GM21529 (cell line): ENCODE measurements around the gene LRRC25.
"Not testable (repeated sequence)": the region's sequence is repeated elsewhere in the genome, so short reads cannot be mapped to it uniquely, and the experiment has no call there.

Experiments used
- ATAC-seq: cut with Tn5 transposase; IDR thresholded peaks from one replicate; pipeline ENCODE4 v1.9.1; 2021; ENCODE audit not compliant: unreplicated experiment

LRRC25 gene

DNA sequence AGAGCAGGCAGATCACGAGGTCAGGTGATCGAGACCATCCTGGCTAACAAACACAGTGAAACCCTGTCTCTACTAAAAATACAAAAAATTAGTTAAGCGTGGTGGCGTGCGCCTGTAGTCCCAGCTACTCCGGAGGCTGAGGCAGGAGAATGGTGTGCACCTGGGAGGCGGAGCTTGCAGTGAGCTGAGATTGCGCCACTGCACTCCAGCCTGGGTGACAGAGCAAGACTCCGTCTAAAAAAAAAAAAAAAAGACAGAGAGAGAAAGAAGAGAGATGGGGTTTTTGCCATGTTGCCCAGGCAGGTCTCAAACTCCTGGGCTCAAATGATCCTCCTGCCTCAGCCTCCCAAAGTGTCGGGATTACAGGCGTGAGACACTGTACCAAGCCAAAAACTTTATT is 8.3 kb upstream of the LRRC25 start:
- not testable (repeated sequence) for ATAC-seq

DNA sequence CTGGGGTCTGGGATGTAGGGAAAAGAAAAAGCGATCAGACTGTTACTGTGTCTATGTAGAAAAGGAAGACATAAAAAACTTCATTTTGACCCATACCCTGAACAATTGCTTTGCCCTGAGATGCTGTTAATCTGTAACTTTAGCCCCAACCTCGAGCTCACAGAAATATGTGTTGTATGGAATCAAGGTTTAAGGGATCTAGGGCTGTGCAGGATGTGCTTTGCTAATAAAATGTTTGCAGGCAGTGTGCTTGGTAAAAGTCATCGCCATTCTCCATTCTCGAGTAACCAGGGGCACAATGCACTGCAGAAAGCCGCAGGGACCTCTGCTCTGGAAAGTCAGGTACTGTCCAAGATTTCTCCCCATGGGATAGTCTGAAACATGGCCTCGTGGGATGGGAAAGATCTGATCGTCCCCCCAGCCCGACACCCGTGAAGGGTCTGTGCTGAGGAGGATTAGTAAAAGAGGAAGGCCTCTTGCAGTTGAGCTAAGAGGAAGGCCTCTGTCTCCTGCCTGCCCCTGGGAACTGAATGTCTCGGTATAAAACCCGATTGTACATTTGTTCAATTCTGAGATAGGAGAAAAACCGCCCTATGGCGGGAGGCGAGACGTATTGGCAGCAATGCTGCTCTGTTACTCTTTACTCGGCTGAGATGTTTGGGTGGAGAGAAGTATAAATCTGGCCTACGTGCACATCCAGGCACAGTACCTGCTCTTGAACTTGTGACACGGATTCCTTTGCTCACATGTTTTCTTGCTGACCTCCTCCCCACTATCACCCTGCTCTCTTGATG is 5.2 kb upstream of the LRRC25 start:
- not testable (repeated sequence) for ATAC-seq

DNA sequence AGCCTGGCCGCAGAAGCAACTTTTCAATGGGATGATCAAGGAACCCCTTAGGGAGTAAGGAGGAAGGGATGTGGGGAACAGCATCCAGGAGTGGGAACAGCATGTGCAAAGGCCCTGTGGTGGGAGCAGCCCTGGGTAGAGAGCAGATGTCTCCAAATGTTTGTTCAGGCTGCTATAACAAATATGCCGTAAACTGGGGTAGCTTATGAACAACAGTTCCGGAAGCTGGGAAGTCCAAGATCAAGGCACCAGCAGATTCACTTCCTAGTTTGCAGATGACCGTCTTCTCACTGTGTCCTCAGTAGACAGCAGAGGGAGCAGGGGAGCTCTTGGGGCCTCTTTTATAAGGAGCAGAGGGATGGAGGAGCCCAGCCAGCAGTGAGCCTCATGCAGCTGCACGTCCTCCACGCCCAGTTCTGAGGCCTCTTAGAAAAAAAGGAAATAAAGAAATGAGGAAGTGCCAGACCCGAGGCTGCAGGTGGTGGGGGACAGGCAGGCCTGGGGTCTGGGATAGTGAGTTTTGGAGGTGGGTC is 4.2 kb upstream of the LRRC25 start:
- ATAC-seq: no peak

DNA sequence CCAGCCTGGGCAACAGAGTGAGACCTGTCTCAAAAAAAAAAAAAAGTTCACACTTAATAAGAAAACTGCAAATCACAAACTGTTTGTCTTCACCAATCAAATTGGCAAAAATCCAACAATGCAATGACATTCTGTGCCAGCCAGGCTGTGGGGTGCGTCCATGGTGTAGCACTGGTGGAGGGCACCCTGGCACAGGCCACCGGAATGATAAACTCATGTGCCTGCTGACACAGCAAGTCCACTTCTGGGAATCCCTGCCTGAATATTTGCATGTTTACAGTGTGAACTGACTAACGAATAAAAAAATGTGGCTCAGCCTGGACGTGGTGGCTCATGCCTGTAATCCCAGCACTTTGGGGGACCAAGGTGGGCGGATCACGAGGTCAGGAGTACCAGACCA is 1.6 kb upstream of the LRRC25 start:
- ATAC-seq: no peak

DNA sequence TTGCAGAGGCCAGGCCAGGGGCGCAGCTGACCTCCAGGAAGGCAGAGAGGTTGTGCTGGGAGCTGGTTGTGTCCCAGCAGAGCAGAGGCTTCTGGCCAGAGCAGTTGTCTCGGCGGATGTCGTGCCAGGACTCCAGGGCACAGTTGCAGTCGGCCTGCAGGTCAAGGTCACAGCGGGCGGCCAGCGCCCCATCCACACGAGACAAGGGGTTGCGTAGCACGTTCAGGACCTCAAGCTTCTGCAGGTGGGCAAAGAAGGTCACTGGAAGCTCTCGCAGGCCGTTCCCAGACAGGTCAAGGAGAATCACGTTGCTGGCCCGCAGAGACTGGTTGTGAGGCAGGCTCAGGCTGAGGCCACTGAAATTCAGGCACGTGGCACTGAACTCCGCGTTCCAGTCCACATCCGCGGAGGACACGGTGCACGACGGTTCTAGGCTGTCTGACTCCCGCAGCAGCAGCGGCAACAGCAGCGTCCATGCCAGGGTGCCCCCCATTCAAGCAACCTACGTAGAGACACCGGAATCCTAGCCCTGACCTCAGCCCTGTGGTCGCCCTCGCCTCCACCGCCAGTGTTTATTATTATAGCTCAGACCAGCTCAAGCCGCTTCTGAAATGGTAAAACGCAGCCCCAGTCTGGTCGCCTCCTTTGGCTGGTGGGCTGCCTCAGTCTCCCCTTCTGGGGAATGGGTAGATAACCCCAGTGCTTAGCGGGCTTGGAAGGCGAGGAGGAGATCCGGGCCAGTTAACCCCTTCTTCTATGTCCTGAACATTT is 766 bp downstream of the LRRC25 start:
- ATAC-seq: no peak

DNA sequence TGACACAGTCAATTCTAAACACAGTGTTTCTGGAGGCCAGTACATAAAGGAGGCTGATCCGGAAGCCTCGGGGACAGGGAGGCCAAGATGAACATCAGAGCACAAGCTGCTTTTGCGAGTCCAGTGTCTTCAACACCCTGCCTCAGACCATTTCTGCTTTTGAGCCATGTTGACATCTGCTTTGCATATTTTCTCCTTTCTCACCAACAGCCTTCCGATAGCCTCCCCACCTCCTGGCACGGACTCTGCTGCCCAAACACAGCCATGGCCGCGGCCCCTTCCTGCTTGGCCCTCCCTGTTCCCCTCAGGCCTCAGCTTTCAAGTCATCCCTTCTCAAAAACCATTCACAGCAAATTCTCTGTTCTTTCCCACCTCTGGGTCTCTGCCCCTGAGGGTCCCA is 3.6 kb downstream of the LRRC25 start:
- no peak for ATAC-seq

DNA sequence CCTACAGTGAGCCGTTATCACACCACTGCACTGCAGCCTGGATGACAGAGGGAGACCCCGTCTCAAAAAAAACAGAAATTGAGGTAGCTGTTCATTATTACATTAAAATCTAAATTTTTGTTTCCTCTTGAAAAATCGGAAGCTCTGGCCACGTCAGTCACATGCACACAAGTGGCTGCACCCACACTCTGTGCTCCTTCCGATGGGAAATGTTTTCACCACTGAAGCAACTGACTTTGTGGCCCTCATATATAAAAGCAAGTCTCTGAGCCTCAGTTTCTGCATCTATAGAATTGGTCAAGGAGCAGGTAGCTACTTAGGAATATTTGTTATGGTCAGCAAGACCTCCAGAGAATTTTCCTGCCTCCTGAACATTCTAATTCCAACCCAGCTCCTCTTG is 4.5 kb downstream of the LRRC25 start:
- no peak for ATAC-seq

DNA sequence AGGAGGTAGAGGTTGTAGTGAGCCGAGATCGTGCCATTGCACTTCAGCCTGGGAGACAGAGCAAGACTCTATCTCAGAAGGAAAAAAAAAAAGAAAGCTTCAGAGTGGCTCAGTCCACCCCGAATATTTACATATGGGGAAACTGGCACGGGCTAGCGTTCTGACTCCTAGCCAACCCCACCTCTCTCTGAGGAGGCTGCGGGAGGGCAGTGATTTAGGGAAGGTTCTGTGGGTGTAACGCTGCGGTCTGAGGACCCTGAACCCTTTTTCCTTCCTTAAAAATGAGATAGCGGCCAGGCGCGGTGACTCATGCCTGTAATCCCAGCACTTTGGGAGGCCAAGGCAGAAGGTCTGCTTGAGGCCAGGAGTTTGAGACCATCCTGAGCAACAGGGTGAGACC is 5.0 kb downstream of the LRRC25 start:
- no peak for ATAC-seq

DNA sequence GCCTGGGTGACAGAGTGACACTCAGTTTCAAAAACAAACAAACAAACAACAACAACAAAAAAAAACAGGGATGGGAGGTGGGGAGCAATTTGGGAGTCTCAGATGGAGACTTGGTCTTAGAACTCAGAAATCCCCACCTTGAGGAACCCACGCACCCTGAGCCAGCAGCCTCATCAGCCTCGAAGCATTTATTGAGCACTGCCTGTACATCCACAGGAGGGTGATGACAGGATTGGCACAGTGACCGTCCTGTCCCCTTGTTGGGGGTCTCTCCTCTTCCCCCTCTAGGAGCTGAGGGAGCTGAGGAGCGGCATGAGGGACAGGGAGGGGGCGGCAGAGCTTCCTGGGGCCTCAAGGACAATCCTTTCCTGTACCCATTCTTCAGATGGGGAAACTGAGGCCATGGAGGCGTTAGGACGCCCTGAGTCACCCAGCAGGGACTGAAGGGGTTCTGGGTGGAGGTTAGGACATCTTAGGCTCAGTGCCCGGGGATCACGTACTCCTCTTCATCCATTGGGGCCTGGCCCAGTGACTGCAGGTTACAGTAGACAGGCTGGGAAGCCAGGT is 5.8 kb downstream of the LRRC25 start:
- no peak for ATAC-seq

DNA sequence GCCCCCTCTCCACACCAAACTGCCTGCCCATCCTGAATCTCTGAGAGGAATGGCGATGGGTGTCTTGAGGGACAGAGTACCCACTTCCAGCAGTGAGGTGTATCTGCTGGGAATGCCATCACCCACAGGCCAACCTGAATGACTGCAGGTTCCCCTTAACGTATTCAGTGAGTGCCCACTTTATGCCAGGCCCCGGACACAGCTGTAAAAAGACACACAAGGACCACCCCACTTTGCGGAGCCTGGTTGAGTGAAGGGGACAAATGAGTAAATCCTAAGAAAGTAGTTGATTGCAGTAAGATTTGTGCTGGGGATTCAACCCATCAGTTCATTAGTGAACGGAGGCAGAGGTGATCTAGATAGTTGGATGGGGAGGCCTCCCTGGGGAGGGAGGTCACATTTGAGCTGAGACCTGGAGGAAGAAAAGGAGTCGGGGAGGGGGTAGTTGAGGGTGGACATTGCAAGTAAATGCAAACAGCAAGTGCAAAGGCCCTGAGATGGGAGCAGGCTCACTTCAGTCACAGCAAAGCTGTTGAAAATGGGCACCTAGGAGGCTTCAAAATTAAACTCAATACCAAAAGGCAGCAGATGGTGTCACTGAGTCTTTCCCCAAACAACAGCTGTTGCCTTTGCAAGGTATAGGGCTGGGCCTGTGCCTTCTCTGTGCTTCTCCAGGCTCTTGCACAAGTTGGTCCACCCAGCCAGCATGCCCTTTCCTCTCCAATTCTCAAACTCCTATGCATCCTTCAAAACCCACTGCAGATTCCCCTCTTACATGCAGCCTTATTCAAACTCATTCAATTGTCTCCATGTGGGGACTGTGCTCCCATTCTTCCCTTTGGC is 7.1 kb downstream of the LRRC25 start:
- no peak for ATAC-seq

DNA sequence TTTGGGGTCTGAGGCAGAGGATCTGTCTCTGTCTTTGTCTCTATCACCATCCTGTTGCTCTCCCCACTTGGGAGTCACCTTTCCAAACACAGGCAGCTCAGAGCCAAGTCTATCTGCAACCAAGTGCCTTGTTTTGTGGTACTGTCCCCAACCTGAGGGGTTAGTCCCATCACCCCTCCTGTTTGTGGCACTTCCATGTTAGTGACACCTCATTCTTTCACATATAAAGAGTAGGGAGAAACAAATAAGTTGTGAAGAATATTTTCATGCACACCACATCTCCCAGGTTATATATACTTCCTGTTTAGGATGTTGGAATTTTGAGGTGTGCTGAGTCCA is 7.7 kb downstream of the LRRC25 start:
- no peak for ATAC-seq

DNA sequence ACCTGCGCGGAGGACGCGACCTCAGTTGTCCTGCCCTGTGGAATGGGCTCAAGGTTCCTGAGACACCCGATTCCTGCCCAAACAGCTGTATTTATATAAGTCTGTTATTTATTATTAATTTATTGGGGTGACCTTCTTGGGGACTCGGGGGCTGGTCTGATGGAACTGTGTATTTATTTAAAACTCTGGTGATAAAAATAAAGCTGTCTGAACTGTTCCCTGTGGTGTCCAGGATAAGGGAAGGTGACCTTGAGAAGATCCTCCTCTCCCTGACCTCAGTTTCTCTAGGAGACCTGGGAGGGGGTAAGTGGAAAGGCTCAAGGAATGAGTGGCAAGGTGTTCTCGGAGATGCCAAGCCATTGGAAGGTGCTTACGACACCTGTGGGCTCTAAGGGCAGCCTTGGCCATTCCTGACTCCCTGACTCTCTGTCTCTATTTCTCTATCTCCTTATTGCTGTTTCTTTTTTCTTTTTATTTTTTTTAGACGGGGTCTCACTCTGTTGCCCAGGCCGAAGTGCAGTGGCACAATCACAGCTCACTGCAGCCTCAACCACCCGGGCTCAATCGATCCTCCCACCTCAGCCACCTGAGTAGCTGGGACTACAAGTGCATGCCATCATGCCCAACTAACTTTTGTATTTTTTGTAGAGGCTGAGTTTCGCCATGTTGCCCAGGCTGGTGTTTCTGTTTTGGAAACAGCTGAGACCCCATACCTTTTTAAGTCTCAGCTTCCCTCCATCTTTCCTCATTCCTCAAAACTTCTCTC is 8.3 kb downstream of the LRRC25 start:
- no peak for ATAC-seq

DNA sequence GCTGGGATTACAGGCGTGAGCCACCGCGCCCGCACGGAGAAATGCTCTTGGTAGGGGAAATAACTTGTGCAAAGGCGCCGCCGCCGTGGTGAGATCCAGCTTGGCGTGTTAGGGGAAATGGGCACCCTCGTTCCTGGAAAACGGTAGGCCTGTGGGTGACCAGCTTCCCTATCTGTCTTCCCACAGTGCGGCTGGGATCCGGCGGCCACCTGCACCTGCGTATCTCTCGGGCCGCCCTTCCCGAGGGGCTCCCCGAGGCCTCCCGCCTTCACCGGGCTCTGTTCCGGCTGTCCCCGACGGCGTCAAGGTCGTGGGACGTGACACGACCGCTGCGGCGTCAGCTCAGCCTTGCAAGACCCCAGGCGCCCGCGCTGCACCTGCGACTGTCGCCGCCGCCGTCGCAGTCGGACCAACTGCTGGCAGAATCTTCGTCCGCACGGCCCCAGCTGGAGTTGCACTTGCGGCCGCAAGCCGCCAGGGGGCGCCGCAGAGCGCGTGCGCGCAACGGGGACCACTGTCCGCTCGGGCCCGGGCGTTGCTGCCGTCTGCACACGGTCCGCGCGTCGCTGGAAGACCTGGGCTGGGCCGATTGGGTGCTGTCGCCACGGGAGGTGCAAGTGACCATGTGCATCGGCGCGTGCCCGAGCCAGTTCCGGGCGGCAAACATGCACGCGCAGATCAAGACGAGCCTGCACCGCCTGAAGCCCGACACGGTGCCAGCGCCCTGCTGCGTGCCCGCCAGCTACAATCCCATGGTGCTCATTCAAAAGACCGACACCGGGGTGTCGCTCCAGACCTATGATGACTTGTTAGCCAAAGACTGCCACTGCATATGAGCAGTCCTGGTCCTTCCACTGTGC is 9.1 kb downstream of the LRRC25 start:
- peak; percentile 58 for ATAC-seq

DNA sequence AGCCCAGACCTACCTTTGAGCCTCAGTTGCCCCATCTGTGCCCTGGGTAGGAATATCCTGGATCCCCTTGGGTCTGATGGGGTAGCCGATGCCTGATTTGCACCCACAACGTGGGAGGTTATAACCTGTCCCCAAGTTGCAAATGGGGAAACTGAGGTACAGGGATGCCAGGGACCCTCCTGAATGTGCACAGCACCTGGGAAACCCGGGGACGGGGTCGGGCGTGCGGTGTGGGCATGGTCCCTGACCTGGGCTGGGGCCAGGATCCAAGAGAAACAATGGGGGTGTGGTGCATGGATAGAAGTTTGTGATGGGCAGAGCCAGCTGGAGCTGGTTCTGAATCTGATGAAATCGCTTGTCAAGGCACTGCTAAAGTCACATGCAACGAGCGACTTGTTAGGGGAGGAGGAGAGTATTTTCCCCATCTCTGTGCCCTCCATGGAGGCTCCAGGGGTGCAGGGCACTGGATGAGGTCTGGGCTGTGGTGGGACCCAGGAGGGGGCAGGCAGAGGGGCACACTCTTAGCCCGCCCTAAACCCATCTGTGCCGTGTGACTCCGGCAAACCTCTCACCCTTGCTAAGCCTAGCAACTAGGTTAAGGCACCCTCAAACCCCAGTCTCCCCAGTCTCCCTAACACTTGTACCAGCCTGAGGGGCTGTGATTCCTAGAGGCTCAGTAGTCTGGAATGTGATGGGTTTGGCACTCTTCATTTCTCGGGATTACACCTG is 10.7 kb downstream of the LRRC25 start:
- no peak for ATAC-seq

DNA sequence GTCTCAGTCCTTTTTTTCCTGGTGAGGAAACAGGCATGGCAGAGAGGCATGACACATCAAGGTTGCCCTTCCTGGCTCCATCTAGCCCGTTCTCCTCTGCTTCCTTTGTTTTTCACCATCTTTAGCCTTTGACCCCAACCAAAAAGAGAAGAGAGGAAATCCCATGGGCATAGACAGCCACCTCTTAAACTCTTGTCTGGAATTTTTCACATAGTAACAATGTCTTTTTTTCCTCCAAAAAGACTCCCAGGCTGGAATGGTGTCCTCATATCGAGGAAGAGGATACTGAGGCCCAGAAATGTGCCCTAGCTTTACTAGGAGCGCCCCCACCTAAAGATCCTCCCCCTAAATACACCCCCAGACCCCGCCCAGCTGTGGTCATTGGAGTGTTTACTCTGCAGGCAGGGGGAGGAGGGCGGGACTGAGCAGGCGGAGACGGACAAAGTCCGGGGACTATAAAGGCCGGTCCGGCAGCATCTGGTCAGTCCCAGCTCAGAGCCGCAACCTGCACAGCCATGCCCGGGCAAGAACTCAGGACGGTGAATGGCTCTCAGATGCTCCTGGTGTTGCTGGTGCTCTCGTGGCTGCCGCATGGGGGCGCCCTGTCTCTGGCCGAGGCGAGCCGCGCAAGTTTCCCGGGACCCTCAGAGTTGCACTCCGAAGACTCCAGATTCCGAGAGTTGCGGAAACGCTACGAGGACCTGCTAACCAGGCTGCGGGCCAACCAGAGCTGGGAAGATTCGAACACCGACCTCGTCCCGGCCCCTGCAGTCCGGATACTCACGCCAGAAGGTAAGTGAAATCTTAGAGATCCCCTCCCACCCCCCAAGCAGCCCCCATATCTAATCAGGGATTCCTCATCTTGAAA is 11.5 kb downstream of the LRRC25 start, which contains the start of gene GDF15:
Gene GDF15 (plus strand): TSS at position 484 of the 868 bp plus-strand sequence. CDS start 32 bp downstream, at position 516.
- no peak for ATAC-seq

DNA sequence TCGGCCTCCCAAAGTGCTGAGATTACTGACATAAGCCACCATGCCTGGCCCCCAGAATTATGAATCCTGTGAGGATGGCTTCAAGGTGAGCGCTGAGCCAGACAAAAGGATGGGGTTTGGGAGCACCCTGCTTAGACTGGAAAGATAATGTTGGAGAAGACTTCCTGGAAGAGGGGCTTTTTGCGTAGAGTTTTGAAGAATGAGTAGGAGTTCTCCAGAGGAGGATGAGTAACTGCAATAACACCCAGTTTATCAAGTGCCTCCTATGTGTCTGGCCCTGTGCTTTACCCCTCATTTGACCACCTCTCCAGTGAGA is 12.1 kb downstream of the LRRC25 start:
- ATAC-seq: no peak

DNA sequence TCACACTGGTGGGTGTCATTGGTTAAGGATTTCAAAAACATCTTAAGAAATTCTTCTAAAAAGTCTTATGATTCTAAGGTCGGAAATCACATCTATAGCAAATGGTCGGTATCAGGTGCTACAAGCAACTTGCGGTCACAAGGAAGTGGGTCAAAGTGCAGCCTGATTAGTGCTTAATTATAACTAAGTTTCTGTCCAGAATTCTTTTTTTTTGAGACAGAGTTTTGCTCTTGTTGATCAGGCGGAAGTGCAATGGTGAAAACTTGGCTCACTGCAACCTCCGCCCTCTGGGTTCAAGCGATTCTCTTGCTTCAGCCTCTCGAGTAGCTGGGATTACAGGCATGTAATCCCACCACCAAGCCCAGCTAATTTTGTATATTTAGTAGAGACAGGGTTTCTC is 12.6 kb downstream of the LRRC25 start:
- ATAC-seq: no peak

DNA sequence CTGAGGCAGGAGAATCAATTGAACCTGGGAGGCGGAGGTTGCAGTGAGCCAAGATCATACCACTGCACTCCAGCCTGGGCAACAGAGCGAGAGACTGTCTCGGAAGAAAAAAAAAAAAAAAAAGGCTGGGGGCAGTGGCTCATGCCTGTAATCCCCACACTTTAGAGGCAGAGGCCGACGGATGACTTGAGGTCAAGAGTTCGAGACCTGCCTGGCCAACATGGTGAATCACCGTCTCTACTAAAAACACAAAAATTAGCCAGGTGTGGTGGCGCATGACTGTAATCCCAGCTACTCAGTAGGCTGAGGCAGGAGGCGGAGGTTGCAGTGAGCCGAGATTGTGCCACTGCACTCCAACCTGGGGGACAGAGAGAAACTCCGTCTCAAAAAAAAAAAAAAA is 13.8 kb downstream of the LRRC25 start:
- not testable (repeated sequence) for ATAC-seq
